Measurements from ENCODE around the gene TFB2M. TPM values are rescaled to one million over a fixed set of nuclear protein-coding genes. Genes with fewer than 3 reads are reported as not detected.

The TFB2M gene
- total RNA-seq, 1 donor from 2014 or later: 9.5 TPM

DNA sequence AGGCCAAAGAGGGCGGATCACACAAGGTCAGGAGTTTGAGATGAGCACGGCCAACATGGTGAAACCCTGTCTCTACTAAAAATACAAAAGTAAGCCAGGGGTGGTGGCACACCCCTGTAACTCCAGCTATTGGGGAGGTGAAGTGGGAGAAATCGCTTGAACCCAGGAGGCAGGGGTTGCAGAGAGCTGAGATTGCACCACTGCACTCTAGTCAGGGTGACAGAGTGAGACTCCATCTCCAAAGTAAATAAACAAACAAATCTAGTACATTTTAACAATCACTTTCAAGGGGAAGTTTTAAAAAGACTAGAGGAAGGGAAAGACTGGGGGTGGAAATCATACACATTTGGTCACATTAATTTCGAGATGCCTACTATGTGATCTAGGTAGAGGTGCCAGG, 6.8 kb downstream of the TFB2M start:
- Mint-ChIP-seq H3K9me3 (ENCODE audit: unreplicated experiment) (no peaks in the 10 kb centered on the region), H3K4me1 (ENCODE audit: unreplicated experiment) (no peaks in the 10 kb centered on the region), H3K27me3 (ENCODE audit: unreplicated experiment) (no peaks in the 10 kb centered on the region), H3K4me3 (ENCODE audit: unreplicated experiment) (no peak overlapping the region), H3K27ac (ENCODE audit: unreplicated experiment) (no peak overlapping the region), H3K36me3 (ENCODE audit: low read depth, unreplicated experiment) (peaks cover 17% of the 10 kb centered on the region)
- no peak for DNase-seq (ENCODE audit: low spot score)
- TF ChIP-seq, protein P1, sequence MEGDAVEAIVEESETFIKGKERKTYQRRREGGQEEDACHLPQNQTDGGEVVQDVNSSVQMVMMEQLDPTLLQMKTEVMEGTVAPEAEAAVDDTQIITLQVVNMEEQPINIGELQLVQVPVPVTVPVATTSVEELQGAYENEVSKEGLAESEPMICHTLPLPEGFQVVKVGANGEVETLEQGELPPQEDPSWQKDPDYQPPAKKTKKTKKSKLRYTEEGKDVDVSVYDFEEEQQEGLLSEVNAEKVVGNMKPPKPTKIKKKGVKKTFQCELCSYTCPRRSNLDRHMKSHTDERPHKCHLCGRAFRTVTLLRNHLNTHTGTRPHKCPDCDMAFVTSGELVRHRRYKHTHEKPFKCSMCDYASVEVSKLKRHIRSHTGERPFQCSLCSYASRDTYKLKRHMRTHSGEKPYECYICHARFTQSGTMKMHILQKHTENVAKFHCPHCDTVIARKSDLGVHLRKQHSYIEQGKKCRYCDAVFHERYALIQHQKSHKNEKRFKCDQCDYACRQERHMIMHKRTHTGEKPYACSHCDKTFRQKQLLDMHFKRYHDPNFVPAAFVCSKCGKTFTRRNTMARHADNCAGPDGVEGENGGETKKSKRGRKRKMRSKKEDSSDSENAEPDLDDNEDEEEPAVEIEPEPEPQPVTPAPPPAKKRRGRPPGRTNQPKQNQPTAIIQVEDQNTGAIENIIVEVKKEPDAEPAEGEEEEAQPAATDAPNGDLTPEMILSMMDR (IDR thresholded peaks at IDR 0.05; ENCODE audit: unreplicated experiment): no peak

DNA sequence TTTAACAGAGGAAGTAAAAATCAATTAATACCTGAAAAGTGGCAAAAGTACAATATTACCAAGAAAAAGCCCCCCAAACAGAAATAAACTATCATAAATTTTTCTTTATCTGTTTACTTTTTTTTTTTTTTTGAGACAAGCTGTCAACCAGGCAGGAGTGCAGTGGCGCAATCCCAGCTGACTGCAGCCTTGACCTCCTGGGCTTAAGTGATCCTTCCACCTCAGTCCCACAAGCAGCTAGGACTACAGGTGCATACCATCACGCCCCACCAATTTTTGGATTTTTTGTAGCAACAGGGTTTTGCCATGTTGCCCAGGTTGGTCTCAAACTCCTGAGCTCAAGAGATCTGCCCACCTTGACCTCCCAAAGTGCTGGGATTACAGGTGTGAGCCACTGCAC, 8.0 kb downstream of the TFB2M start:
- Mint-ChIP-seq H3K27ac (ENCODE audit: unreplicated experiment) (no peak overlapping the region), H3K4me1 (ENCODE audit: unreplicated experiment) (no peaks in the 10 kb centered on the region), H3K4me3 (ENCODE audit: unreplicated experiment) (no peak overlapping the region), H3K27me3 (ENCODE audit: unreplicated experiment) (no peaks in the 10 kb centered on the region), H3K36me3 (ENCODE audit: low read depth, unreplicated experiment) (peaks cover 22% of the 10 kb centered on the region), H3K9me3 (ENCODE audit: unreplicated experiment) (no peaks in the 10 kb centered on the region)
- TF ChIP-seq, protein P1 (IDR thresholded peaks at IDR 0.05; ENCODE audit: unreplicated experiment): no peak
- DNase-seq (ENCODE audit: low spot score): no peak

DNA sequence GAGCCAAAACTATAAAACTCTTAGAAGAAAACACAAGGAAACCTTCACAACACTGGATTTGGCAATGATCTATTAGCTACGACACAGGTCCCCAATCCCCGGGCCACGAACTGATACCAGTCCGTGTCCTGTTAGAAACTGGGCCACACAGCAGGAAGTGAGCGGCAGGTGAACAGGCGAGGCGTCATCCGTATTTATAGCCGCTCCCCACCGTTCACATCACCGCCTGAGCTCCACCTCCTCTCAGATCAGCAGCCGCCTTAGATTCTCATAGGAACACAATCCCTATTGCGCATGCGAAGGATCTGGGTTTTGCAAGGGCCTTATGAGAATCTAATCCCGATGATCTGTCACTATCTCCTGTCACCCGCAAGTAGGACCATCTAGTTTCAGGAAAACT, 11.9 kb downstream of the TFB2M start:
- H3K36me3 Mint-ChIP-seq (ENCODE audit: low read depth, unreplicated experiment): peaks cover 31% of the 10 kb centered on the region

DNA sequence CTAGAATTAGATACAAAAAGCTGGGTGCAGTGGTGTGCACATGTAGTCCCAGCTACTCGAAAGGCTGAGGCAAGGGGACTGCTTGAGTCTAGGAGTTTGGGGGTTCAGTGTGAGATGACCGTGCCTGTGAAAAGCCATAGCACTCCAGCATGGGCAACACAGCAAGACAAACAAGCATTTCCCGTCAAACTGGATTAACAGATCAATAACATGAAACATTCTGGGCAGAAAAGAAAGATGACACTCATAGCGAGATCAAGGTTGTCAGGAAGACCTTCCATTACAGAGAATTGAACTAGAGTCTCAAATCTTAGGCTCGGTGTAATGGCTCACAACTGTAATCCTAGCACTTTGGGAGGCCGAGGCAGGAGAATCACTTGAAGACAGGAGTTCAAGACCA, 14.0 kb downstream of the TFB2M start:
- H3K36me3 Mint-ChIP-seq (ENCODE audit: low read depth, unreplicated experiment): peaks cover 31% of the 10 kb centered on the region
- DNase-seq (ENCODE audit: low spot score): no peak
- TF ChIP-seq, protein P1 (IDR thresholded peaks at IDR 0.05; ENCODE audit: unreplicated experiment): no peak
- peak overlapping the region; percentile 8 for H3K4me3 Mint-ChIP-seq (ENCODE audit: unreplicated experiment)
- H3K27ac Mint-ChIP-seq (ENCODE audit: unreplicated experiment): no peak overlapping the region
- no peaks in the 10 kb centered on the region for H3K4me1 Mint-ChIP-seq (ENCODE audit: unreplicated experiment)
- H3K27me3 Mint-ChIP-seq (ENCODE audit: unreplicated experiment): no peaks in the 10 kb centered on the region
- no peaks in the 10 kb centered on the region for H3K9me3 Mint-ChIP-seq (ENCODE audit: unreplicated experiment)

More for the DNA sequence above, 11.9 kb downstream of the TFB2M start:
- no peaks in the 10 kb centered on the region for H3K9me3 Mint-ChIP-seq (ENCODE audit: unreplicated experiment)
- H3K27ac Mint-ChIP-seq (ENCODE audit: unreplicated experiment): no peak overlapping the region
- no peaks in the 10 kb centered on the region for H3K4me1 Mint-ChIP-seq (ENCODE audit: unreplicated experiment)
- H3K27me3 Mint-ChIP-seq (ENCODE audit: unreplicated experiment): no peaks in the 10 kb centered on the region
- TF ChIP-seq, protein P1 (IDR thresholded peaks at IDR 0.05; ENCODE audit: unreplicated experiment): no peak
- no peak for DNase-seq (ENCODE audit: low spot score)
- no peak overlapping the region for H3K4me3 Mint-ChIP-seq (ENCODE audit: unreplicated experiment)

DNA sequence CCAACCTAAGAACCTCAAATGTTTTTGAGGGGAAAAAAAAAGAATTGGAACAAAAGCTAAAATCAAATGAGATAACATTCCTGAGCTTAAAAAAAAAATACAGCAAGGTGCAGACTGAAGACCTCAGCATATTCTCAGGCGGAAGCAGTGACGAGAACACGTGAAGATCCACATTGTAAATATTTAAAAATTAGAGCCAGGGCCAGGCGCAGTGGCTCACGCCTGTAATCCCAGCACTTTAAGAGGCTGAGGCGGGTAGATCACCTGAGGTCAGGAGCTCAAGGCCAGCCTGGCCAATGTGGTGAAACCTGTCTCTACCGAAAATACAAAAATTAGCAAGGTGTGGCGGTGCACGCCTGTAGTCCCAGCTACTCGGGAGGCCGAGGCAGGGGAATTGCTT, 15.7 kb downstream of the TFB2M start:
- no peaks in the 10 kb centered on the region for H3K27me3 Mint-ChIP-seq (ENCODE audit: unreplicated experiment)
- TF ChIP-seq, protein P1 (IDR thresholded peaks at IDR 0.05; ENCODE audit: unreplicated experiment): no peak
- no peak for DNase-seq (ENCODE audit: low spot score)
- no peaks in the 10 kb centered on the region for H3K4me1 Mint-ChIP-seq (ENCODE audit: unreplicated experiment)
- no peaks in the 10 kb centered on the region for H3K9me3 Mint-ChIP-seq (ENCODE audit: unreplicated experiment)
- peaks cover 28% of the 10 kb centered on the region for H3K36me3 Mint-ChIP-seq (ENCODE audit: low read depth, unreplicated experiment)
- peak overlapping the region; percentile 4 for H3K27ac Mint-ChIP-seq (ENCODE audit: unreplicated experiment)
- H3K4me3 Mint-ChIP-seq (ENCODE audit: unreplicated experiment): no peak overlapping the region

All from endothelial cell (in vitro differentiated cells).